Measurements from ENCODE around the gene ERH.
"Not testable (repeated sequence)": the region's sequence is repeated elsewhere in the genome, so short reads cannot be mapped to it uniquely, and the experiment has no call there.

Gene ERH

GRCh38 chr14:69398053-69398817 is at the start of gene ERH, which contains the start of gene SLC39A9:
Gene ERH (minus strand): TSS chr14:69398299. CDS start chr14:69398233, 66 bp downstream.
Gene SLC39A9 (plus strand): TSS chr14:69398692. CDS start chr14:69399370, 678 bp downstream.
- in situ Hi-C loops (cut with MboI; ENCODE audit: low pct_unique_long_range_greater_than_20kb, low sequenced_read_pairs), result no loop called here
- peak; percentile 97 for DNase-seq

GRCh38 chr14:69443296-69443805 is 45.3 kb upstream of the ERH start:
- in situ Hi-C loops (cut with MboI; ENCODE audit: low pct_unique_long_range_greater_than_20kb, low sequenced_read_pairs), result no loop called here
- no peak for DNase-seq

GRCh38 chr14:69441948-69442347 is 43.8 kb upstream of the ERH start:
- DNase-seq, result no peak
- in situ Hi-C loops (cut with MboI; ENCODE audit: low pct_unique_long_range_greater_than_20kb, low sequenced_read_pairs), result no loop called here

GRCh38 chr14:69439521-69440270 is 41.6 kb upstream of the ERH start:
- peak; percentile 18 for DNase-seq
- in situ Hi-C loops (cut with MboI; ENCODE audit: low pct_unique_long_range_greater_than_20kb, low sequenced_read_pairs), result no loop called here

- in situ Hi-C loops (cut with MboI; ENCODE audit: low pct_unique_long_range_greater_than_20kb, low sequenced_read_pairs), result no loop called here
- no peak for DNase-seq
These were observed 34.3 kb upstream of the ERH start for GRCh38 chr14:69432364-69432763.

- in situ Hi-C loops (cut with MboI; ENCODE audit: low pct_unique_long_range_greater_than_20kb, low sequenced_read_pairs), result no loop called here
- no peak for DNase-seq
These were observed 32.3 kb upstream of the ERH start for GRCh38 chr14:69430306-69430939.

GRCh38 chr14:69429643-69430042 is 31.5 kb upstream of the ERH start:
- in situ Hi-C loops (cut with MboI; ENCODE audit: low pct_unique_long_range_greater_than_20kb, low sequenced_read_pairs), result no loop called here
- DNase-seq, result no peak

- in situ Hi-C loops (cut with MboI; ENCODE audit: low pct_unique_long_range_greater_than_20kb, low sequenced_read_pairs), result no loop called here
- DNase-seq, result peak; percentile 9
These were observed 30.3 kb upstream of the ERH start for GRCh38 chr14:69428289-69428998.

GRCh38 chr14:69427596-69427995 is 29.5 kb upstream of the ERH start:
- in situ Hi-C loops (cut with MboI; ENCODE audit: low pct_unique_long_range_greater_than_20kb, low sequenced_read_pairs), result no loop called here
- DNase-seq, result no peak

GRCh38 chr14:69424149-69424923 is 26.2 kb upstream of the ERH start:
- in situ Hi-C loops (cut with MboI; ENCODE audit: low pct_unique_long_range_greater_than_20kb, low sequenced_read_pairs), result no loop called here
- no peak for DNase-seq

- no peak for DNase-seq
- in situ Hi-C loops (cut with MboI; ENCODE audit: low pct_unique_long_range_greater_than_20kb, low sequenced_read_pairs), result no loop called here
These were observed 25.2 kb upstream of the ERH start for GRCh38 chr14:69423279-69423678.

- DNase-seq; in situ Hi-C loops (cut with MboI; ENCODE audit: low pct_unique_long_range_greater_than_20kb, low sequenced_read_pairs): not testable (repeated sequence)
These were observed 18.0 kb upstream of the ERH start for GRCh38 chr14:69416087-69416486.

GRCh38 chr14:69413483-69413882 is 15.4 kb upstream of the ERH start:
- DNase-seq, result no peak
- in situ Hi-C loops (cut with MboI; ENCODE audit: low pct_unique_long_range_greater_than_20kb, low sequenced_read_pairs), result no loop called here

- in situ Hi-C loops (cut with MboI; ENCODE audit: low pct_unique_long_range_greater_than_20kb, low sequenced_read_pairs), result no loop called here
- peak; percentile 20 for DNase-seq
These were observed 10.3 kb upstream of the ERH start for GRCh38 chr14:69408331-69408960.

- no peak for DNase-seq
- in situ Hi-C loops (cut with MboI; ENCODE audit: low pct_unique_long_range_greater_than_20kb, low sequenced_read_pairs), result no loop called here
These were observed 7.7 kb upstream of the ERH start for GRCh38 chr14:69405762-69406161.

GRCh38 chr14:69404883-69405282 is 6.8 kb upstream of the ERH start:
- no peak for DNase-seq
- in situ Hi-C loops (cut with MboI; ENCODE audit: low pct_unique_long_range_greater_than_20kb, low sequenced_read_pairs), result no loop called here

GRCh38 chr14:69404478-69404877 is 6.4 kb upstream of the ERH start:
- DNase-seq, result no peak
- in situ Hi-C loops (cut with MboI; ENCODE audit: low pct_unique_long_range_greater_than_20kb, low sequenced_read_pairs), result no loop called here

GRCh38 chr14:69401841-69402240 is 3.7 kb upstream of the ERH start:
- DNase-seq, result no peak

More at GRCh38 chr14:69401841-69402240, 3.7 kb upstream of the ERH start:
- in situ Hi-C loops (cut with MboI; ENCODE audit: low pct_unique_long_range_greater_than_20kb, low sequenced_read_pairs), result no loop called here
